Tongue (tissue), 1 donor: ENCODE measurements around the gene SIRT3. TPM values are rescaled to one million over a fixed set of nuclear protein-coding genes. Genes with fewer than 3 reads are reported as not detected.

Experiments
- total RNA-seq: library from RNA; depleted of rRNA; stranded (reverse); fragments of >200 nt; gene quantifications from one replicate; pipeline ENCODE4 v1.2.3, GENCODE V29; 2014

SIRT3 gene
- total RNA-seq, 1 donor from 2014 or later = 14.0 TPM

Other genes starting within 250 kb of the SIRT3 start
- gene SCGB1C1, start 43.3 kb downstream of the SIRT3 start, total RNA-seq = not detected
- 14.7 TPM for gene BET1L, start 28.9 kb downstream of the SIRT3 start, total RNA-seq
- gene RIC8A, start 28.6 kb downstream of the SIRT3 start, total RNA-seq = 76.2 TPM
- gene PSMD13, start 634 bp upstream of the SIRT3 start, total RNA-seq = 95.1 TPM
- not detected for gene NLRP6, start 42.1 kb upstream of the SIRT3 start, total RNA-seq
- 14.0 TPM for gene PGGHG, start 52.8 kb upstream of the SIRT3 start, total RNA-seq
- gene IFITM5, start 63.2 kb upstream of the SIRT3 start, total RNA-seq = not detected
- gene IFITM2, start 71.5 kb upstream of the SIRT3 start, total RNA-seq = 9.7 TPM
- 4.2 TPM for gene IFITM1, start 77.7 kb upstream of the SIRT3 start, total RNA-seq
- 34.9 TPM for gene IFITM3, start 84.5 kb upstream of the SIRT3 start, total RNA-seq
- 22.9 TPM for gene B4GALNT4, start 133.2 kb upstream of the SIRT3 start, total RNA-seq
- 39.2 TPM for gene PKP3, start 157.9 kb upstream of the SIRT3 start, total RNA-seq
- 10.7 TPM for gene SIGIRR, start 178.7 kb upstream of the SIRT3 start, total RNA-seq
- 2.1 TPM for gene ANO9, start 205.7 kb upstream of the SIRT3 start, total RNA-seq
- gene PTDSS2, start 213.9 kb upstream of the SIRT3 start, total RNA-seq = 20.1 TPM